Nephron progenitor cell (in vitro differentiated cells): ENCODE data around the gene ULBP2.
"Not testable (repeated sequence)": the region's sequence is repeated elsewhere in the genome, so short reads cannot be mapped to it uniquely, and the experiment has no call there.

Source experiments
- DNase-seq: peaks from one replicate; pipeline ENCODE4 v3.0.0; 2021
- H3K27ac Mint-ChIP-seq: 2 replicates; pipeline ENCODE4 v1.8.0; 2021; ENCODE audit warnings: mild to moderate bottlenecking, moderate library complexity, mixed read lengths
- H3K27me3 Mint-ChIP-seq: 2 replicates; pipeline ENCODE4 v1.8.0; 2021; ENCODE audit warnings: mild to moderate bottlenecking, low read depth, mixed read lengths; ENCODE audit not compliant: poor library complexity
- H3K36me3 Mint-ChIP-seq: 2 replicates; pipeline ENCODE4 v1.8.0; 2021; ENCODE audit warnings: low read depth, mixed read lengths
- H3K4me1 Mint-ChIP-seq: 2 replicates; pipeline ENCODE4 v1.8.0; 2021; ENCODE audit warnings: mixed read lengths
- H3K4me3 Mint-ChIP-seq: 2 replicates; pipeline ENCODE4 v1.8.0; 2021; ENCODE audit warnings: mild to moderate bottlenecking, moderate library complexity, mixed read lengths
- H3K9me3 Mint-ChIP-seq: 2 replicates; pipeline ENCODE4 v1.8.0; 2021; ENCODE audit warnings: mild to moderate bottlenecking, moderate library complexity, mixed read lengths
- CTCF ChIP-seq: fragments of 200-600 bp; sonication (generic); IDR thresholded peaks from 2 replicates; pipeline ENCODE4 v1.5.0; 2021; ENCODE audit warnings: antibody characterized with exemption

Gene ULBP2

GRCh38 chr6:149942461-149942829 is 631 bp downstream of the ULBP2 start:
- no peak overlapping the region for H3K27ac Mint-ChIP-seq
- DNase-seq: no peak
- H3K27me3 Mint-ChIP-seq: peaks cover 94% of the 10 kb centered on the region

GRCh38 chr6:149943321-149943720 is 1.5 kb downstream of the ULBP2 start:
- H3K4me1 Mint-ChIP-seq, H3K4me3 Mint-ChIP-seq, H3K27ac Mint-ChIP-seq, H3K9me3 Mint-ChIP-seq, H3K36me3 Mint-ChIP-seq, DNase-seq: not testable (repeated sequence)
- H3K27me3 Mint-ChIP-seq: peaks cover 93% of the 10 kb centered on the region

More at GRCh38 chr6:149942461-149942829, 631 bp downstream of the ULBP2 start:
- Mint-ChIP-seq H3K4me1 (peaks cover 7% of the 10 kb centered on the region), H3K36me3 (no peaks in the 10 kb centered on the region), H3K9me3 (no peaks in the 10 kb centered on the region), H3K4me3 (peak overlapping the region; percentile 82)
- no peak for TF ChIP-seq CTCF

GRCh38 chr6:149945276-149945675 is 3.5 kb downstream of the ULBP2 start:
- not testable (repeated sequence) for H3K27ac Mint-ChIP-seq, H3K36me3 Mint-ChIP-seq, H3K4me3 Mint-ChIP-seq, H3K9me3 Mint-ChIP-seq, DNase-seq, H3K4me1 Mint-ChIP-seq
- H3K27me3 Mint-ChIP-seq: peaks cover 93% of the 10 kb centered on the region

GRCh38 chr6:149946631-149947030 is 4.8 kb downstream of the ULBP2 start:
- H3K4me1 Mint-ChIP-seq, DNase-seq, H3K9me3 Mint-ChIP-seq, H3K36me3 Mint-ChIP-seq, H3K27ac Mint-ChIP-seq, H3K4me3 Mint-ChIP-seq: not testable (repeated sequence)
- peaks cover 93% of the 10 kb centered on the region for H3K27me3 Mint-ChIP-seq

GRCh38 chr6:149947533-149947932 is 5.7 kb downstream of the ULBP2 start:
- not testable (repeated sequence) for H3K9me3 Mint-ChIP-seq, H3K4me1 Mint-ChIP-seq, H3K27ac Mint-ChIP-seq, H3K36me3 Mint-ChIP-seq, DNase-seq, H3K4me3 Mint-ChIP-seq
- H3K27me3 Mint-ChIP-seq: peaks cover 93% of the 10 kb centered on the region

- TF ChIP-seq CTCF: no peak
- no peak for DNase-seq
- Mint-ChIP-seq H3K4me1 (no peaks in the 10 kb centered on the region), H3K9me3 (peaks cover 7% of the 10 kb centered on the region), H3K36me3 (no peaks in the 10 kb centered on the region), H3K27ac (no peak overlapping the region), H3K4me3 (no peak overlapping the region), H3K27me3 (peaks cover 93% of the 10 kb centered on the region)
These were observed 6.2 kb downstream of the ULBP2 start for GRCh38 chr6:149948011-149948410.

- Mint-ChIP-seq H3K27ac (no peak overlapping the region), H3K9me3 (peaks cover 7% of the 10 kb centered on the region), H3K27me3 (peaks cover 93% of the 10 kb centered on the region), H3K4me3 (no peak overlapping the region), H3K36me3 (no peaks in the 10 kb centered on the region), H3K4me1 (no peaks in the 10 kb centered on the region)
- DNase-seq: no peak
- no peak for TF ChIP-seq CTCF
These were observed 6.8 kb downstream of the ULBP2 start for GRCh38 chr6:149948616-149949015.

GRCh38 chr6:149950423-149950822 is 8.6 kb downstream of the ULBP2 start:
- Mint-ChIP-seq H3K4me1 (peaks cover 4% of the 10 kb centered on the region), H3K27me3 (peaks cover 94% of the 10 kb centered on the region), H3K9me3 (peaks cover 12% of the 10 kb centered on the region), H3K4me3 (no peak overlapping the region), H3K27ac (no peak overlapping the region), H3K36me3 (no peaks in the 10 kb centered on the region)
- TF ChIP-seq CTCF: no peak
- DNase-seq: no peak
